GM21360 (cell line): ENCODE results near the gene ANTKMT.
"Not testable (repeated sequence)": the region's sequence is repeated elsewhere in the genome, so short reads cannot be mapped to it uniquely, and the experiment has no call there.

Source experiments
- ATAC-seq: cut with Tn5 transposase; IDR thresholded peaks from one replicate; pipeline ENCODE4 v1.9.1; 2021; ENCODE audit warnings: mild to moderate bottlenecking, moderate library complexity; ENCODE audit not compliant: unreplicated experiment

The ANTKMT gene

DNA sequence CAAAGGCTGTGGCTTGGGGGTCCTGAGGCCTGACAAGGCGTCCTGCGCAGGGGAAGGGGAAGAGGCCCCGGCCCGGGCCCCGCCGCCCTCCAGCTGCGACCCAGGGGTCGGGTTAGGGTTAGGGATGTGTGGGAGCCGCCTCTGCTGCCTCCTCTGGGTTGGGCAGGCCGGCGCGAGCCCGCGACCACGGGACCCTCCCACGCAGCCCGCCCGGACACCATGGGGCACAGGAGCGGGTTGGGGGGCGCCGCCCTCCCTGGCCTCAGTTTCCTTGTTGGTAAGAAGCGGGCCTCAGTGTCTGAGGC is 19.5 kb downstream of the ANTKMT start:
- peak; percentile 4 for ATAC-seq

GRCh38 chr16:740764-741505 is 20.0 kb downstream of the ANTKMT start, which contains the start of gene CIAO3:
TSS of gene CIAO3 (minus strand) at chr16:740997. CDS start at chr16:740985, 12 bp downstream.
- ATAC-seq, result peak; percentile 62

GRCh38 chr16:741986-742629 is 21.2 kb downstream of the ANTKMT start:
- ATAC-seq, result no peak

GRCh38 chr16:742894-743293 is 21.9 kb downstream of the ANTKMT start:
- not testable (repeated sequence) for ATAC-seq

DNA sequence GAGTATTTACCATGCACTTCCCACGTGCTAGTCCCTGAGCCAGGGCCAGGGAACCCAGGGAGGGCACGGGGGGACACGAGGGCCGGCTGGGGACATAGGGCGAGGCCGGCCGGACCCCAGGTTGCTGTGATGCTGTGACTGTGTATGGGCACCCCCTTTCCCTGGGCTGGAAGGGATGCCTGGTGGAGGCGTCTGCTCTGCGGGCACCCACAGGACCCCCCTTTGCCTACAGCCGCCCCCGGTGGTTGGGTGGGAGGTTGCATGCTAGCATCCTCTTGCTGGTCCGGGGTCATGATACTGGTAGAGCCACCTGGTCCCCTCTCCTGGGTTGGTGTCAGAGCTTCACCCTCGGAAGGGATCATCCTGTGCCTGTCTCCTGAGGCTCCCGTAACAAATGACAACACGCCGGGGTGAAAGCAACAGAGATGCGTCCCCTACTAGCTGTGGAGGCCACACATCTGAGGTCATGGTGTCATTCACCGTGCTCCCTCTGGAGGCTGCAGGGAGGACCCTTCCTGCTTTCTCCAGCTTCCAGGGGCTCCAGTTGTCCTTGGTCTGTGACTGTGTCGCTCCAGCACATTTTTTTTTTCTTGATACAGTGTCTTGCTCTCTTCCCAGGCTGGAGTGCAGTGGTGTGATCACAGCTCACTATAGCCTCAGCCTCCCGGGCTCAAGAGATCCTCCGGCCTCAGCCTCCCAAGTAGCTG is 23.0 kb downstream of the ANTKMT start:
- ATAC-seq, result no peak

GRCh38 chr16:745739-746138 is 24.8 kb downstream of the ANTKMT start:
- no peak for ATAC-seq

GRCh38 chr16:746637-747036 is 25.7 kb downstream of the ANTKMT start:
- no peak for ATAC-seq

DNA sequence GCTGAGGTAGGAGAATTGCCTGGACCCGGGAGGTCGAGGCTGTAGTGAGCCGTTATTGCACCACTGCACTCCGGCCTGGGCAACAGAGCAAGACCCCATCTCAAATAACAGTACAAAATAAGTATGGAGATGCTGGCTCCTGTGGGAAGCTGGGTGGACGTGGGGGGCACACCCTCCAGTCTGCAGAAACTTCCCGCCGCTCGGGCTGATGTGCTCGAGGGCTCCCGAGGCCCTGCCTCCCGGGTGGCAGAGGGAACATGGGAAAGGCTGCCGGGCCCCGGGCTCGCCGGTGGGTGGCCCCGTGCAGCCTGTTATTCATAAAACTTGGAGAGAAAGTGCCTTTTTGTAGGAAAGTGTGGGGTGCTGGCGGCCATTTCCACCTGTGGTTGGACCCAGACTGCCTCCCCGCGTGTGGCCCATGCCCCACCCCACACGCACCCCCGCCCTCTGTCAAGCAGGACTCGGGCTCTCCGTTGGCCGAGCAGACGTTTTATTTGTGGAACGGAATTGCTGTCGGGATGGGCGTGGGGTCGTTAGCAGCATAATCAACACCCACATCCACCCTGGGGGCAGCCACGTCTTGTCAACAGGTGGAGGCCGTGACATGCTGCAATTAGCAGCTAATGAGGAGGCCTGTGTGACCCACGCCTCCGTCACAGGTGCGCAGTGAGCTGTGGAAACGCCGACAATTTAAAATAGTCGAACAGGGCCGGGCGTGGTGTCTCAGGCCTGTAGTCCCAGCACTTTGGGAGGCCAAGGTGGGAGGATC is 27.2 kb downstream of the ANTKMT start:
- ATAC-seq, result no peak

DNA sequence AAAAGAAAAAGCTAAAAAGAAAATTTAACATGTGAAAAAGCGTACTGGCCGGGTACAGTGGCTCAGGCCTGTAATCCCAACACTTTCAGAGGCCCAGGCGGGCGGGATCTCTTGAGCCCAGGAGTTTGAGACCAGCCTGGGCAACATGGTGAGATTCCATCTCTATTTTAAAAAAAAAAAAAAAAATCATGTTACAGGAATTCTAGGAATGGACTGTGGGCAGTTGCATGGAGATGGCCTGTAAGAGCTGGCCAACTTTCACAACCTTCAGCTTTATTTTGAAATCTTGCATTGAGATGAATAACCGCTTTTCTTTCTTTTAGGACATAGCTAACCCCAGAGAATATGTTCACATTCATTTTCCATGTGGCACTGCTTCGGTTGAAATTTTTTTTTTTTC is 28.1 kb downstream of the ANTKMT start:
- ATAC-seq, result no peak

- no peak for ATAC-seq
Measured at GRCh38 chr16:750485-750884, 29.5 kb downstream of the ANTKMT start.

DNA sequence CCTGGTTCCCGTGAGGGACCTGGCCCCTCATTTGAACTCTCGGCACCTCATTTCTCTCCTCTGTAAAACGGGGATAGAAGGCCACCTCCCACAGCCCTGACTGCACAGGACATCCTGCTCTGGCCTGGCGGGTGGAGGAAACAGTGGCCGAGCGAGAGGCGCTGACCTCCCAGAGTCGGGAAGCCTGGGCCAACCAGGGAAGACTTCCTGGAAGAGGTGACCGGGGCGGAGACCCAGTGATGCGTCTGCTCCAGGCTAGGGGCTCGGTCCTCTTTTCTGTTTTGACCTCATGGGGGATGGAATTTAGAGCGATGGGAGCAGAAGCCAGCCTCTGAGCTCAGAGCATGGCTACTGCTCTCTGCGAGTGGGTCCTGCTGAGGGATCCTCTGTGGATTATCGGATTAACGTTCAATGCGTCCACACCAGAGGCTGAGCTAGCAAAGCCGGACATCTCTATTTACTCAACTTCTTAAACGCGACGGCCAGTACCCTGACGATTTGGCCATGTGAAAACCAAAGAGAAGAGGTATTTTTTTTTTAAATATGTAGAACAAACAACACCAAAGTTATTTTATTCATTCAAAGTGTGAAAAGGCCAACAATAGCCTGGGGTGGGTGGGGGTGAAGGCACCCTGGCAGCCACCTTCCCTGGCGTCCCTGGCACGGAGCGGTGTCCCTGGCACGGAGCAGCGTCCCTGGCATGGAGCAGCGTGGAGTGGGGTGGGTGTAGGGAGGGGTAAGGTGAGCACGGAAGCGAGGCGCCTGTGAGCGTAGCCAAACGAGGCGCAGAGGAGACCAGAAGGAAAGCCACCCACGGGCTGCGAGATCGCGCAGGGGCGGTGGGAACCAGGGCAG is 30.4 kb downstream of the ANTKMT start:
- ATAC-seq, result no peak

GRCh38 chr16:752007-752312 is 31.0 kb downstream of the ANTKMT start:
- ATAC-seq, result no peak

DNA sequence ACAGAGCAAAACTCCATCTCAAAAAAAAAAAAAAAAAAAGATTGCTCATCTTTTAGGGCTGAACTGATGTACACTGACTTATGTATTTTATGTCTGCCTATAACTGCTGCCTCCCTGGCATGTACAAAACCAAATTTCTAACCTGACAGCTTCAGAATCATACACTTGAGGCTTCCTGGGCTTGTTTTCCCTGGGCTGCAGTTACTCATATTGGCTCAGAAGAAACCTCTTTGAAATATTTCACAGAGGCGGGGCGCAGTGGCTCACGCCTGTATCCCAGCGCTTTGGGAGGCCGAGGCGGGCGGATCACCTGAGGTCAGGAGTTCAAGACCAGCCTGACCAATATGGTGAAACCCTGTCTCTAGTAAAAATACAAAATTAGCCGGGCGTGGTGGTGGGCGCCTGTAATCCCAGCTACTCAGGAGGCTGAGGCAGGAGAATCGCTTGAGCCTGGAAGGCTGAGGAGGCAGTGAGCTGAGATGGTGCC is 33.2 kb downstream of the ANTKMT start:
- ATAC-seq, result not testable (repeated sequence)

DNA sequence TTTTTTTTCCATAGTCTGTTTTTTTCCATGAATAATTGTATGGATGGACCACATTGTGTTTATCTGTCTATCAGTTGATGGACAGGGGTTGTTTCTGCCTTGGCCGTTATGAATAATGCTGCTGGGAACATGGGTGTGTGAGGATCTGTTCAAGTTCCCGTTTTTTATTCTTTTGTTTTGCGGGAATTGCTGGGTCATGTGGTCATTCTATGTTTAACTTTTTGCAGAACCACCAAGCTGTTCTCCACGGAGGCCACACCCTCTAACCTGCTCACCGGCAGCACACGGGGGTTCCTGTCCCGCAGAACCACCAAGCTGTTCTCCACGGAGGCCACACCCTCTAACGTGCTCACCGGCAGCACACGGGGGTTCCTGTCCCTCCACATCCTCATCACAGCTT is 33.7 kb downstream of the ANTKMT start:
- ATAC-seq, result no peak

DNA sequence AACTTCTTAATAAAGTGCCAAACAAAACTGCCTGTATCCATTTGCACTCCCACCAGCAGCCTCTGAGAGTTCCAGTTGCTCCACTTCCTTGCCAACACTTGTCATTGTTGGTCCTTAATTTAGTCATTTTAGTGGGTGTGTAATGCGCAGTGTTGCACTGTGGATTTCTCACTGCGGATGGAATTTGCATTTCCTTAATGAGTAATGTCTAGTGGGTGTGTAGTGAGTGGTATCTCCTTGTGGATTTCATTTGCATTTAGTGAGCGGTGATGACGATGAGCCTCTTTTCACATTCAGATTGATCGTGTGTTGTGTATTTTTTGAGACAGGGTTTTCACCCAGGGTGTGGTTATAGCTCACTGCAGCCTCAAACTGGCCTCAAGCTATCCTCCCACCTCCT is 35.5 kb downstream of the ANTKMT start:
- ATAC-seq, result no peak

DNA sequence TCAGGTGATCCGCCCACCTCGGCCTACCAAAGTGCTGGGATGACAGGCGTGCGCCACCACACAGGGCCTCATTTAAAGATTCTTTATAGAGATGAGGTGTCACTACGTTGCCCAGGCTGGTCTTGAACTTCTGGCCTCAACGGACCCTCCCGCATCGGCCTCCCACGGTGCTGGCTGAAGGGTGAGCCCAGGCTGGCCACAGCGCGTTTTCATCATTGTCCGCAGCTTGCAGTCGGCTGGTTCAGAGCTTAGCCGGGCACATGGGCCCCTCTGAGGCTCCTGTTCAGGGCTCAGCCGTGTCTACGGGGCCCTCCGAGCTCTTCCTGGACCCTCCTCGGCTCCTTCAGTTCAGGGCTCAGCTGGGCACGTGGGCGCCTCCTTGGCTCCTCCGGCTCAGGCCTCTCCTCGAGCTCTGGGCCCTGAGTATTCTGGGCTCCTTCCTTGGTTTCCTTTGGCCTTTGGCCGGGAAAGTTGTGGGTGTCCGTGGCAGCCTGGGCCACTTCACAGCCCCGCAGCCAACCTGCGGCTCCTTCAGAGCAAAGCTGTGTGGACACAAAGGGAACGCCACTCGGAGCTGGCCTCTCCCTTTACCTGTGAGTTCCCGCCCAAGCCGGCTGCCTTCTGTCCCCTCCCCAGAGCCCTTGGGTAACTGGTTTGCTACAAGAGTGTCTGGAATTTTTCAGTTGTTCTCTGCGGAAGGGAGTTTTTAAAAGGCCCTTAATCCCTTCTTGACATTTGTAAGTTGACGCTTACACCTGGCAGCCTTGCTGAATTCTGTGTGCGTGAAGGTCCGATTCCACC is 38.4 kb downstream of the ANTKMT start:
- ATAC-seq, result no peak

- ATAC-seq, result no peak
Measured at GRCh38 chr16:760065-760464, 39.1 kb downstream of the ANTKMT start.

- ATAC-seq, result no peak
Measured at GRCh38 chr16:760545-761343, 39.8 kb downstream of the ANTKMT start, which contains the start of gene MSLN. TSS of gene MSLN (plus strand) at chr16:760734. CDS start at chr16:762681, 1,947 bp downstream.
